Measurements from ENCODE around the gene ATP10A. TPM values are rescaled to one million over a fixed set of nuclear protein-coding genes. Genes with fewer than 3 reads are reported as not detected.

Gene ATP10A
- polyA plus RNA-seq, 1 of the 3 experiments (the other 2 are of a cell fraction): not detected

- no peak overlapping the region for H3K9ac ChIP-seq
- H3K4me1 ChIP-seq (ENCODE audit: control insufficient read depth in 1 of 2, insufficient read depth in 2 of 2, low read depth in 1 of 2, low read length in 1 of 2): peaks cover 0 to 3% of the 10 kb centered on the region in 2 experiments; a peak in 1 of 4 replicates
- no peak overlapping the region for H3K4me3 ChIP-seq (ENCODE audit: low read depth in 2 of 2, low read length in 1 of 2)
- no peaks in the 10 kb centered on the region for H3K27me3 ChIP-seq (ENCODE audit: insufficient read depth)
- no peaks in the 10 kb centered on the region for H3K36me3 ChIP-seq (replicated peaks in 1 of 2; ENCODE audit: control insufficient read depth in 1 of 2, insufficient read depth in 2 of 2, low read length in 1 of 2)
- no peaks in the 10 kb centered on the region for H3K9me2 ChIP-seq
- H3K27ac ChIP-seq (ENCODE audit: low read depth in 2 of 2, low read length in 1 of 2): no peak overlapping the region
- WGBS (ENCODE audit: low lambda C conversion rate): 55% methylated on average over 7 of the region's 7 CpGs
- no peak for DNase-seq
- no peaks in the 10 kb centered on the region for H3F3A ChIP-seq (replicated peaks; ENCODE audit: insufficient read depth)
- H2AFZ ChIP-seq (ENCODE audit: low read depth): no peak overlapping the region
- H3K79me2 ChIP-seq (ENCODE audit: insufficient read depth): no peaks in the 10 kb centered on the region
- TF ChIP-seq MEF2A (IDR thresholded peaks at IDR 0.05; ENCODE audit: borderline replicate concordance, low read depth) (no peak), RCOR1 (IDR thresholded peaks at IDR 0.05; ENCODE audit: low read length) (no peak), YY1 (IDR thresholded peaks at IDR 0.05; ENCODE audit: low read depth) (no peak), GABPA (IDR thresholded peaks at IDR 0.05; ENCODE audit: low read depth) (no peak), EZH2phosphoT487 (IDR thresholded peaks at IDR 0.05; ENCODE audit: borderline replicate concordance, low read depth) (no peak), RFX5 (IDR thresholded peaks at IDR 0.05; ENCODE audit: low read length) (no peak), SIN3A (IDR thresholded peaks at IDR 0.05; ENCODE audit: borderline replicate concordance, low read depth, low read length) (no peak)
- TF ChIP-seq, protein P1, sequence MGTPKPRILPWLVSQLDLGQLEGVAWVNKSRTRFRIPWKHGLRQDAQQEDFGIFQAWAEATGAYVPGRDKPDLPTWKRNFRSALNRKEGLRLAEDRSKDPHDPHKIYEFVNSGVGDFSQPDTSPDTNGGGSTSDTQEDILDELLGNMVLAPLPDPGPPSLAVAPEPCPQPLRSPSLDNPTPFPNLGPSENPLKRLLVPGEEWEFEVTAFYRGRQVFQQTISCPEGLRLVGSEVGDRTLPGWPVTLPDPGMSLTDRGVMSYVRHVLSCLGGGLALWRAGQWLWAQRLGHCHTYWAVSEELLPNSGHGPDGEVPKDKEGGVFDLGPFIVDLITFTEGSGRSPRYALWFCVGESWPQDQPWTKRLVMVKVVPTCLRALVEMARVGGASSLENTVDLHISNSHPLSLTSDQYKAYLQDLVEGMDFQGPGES (IDR thresholded peaks at IDR 0.05; ENCODE audit: low read depth, low read length): no peak
- TF ChIP-seq, protein P2, sequence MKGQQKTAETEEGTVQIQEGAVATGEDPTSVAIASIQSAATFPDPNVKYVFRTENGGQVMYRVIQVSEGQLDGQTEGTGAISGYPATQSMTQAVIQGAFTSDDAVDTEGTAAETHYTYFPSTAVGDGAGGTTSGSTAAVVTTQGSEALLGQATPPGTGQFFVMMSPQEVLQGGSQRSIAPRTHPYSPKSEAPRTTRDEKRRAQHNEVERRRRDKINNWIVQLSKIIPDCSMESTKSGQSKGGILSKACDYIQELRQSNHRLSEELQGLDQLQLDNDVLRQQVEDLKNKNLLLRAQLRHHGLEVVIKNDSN (IDR thresholded peaks at IDR 0.05; ENCODE audit: borderline replicate concordance, low read depth): no peak
- no peaks in the 10 kb centered on the region for H4K20me1 ChIP-seq (ENCODE audit: insufficient read depth)
- no peaks in the 10 kb centered on the region for H3K9me3 ChIP-seq
- ChIA-PET POLR2A (no interaction called here), CTCF (interaction anchor here (1.9 kb wide), 1 partner anchor 32 kb away, joined by 7 read pairs; no protein-coding TSS in a partner anchor)
- no peak overlapping the region for H3K4me2 ChIP-seq
These were observed 184.6 kb downstream of the ATP10A start for GRCh38 chr15:25678500-25678855.

DNA sequence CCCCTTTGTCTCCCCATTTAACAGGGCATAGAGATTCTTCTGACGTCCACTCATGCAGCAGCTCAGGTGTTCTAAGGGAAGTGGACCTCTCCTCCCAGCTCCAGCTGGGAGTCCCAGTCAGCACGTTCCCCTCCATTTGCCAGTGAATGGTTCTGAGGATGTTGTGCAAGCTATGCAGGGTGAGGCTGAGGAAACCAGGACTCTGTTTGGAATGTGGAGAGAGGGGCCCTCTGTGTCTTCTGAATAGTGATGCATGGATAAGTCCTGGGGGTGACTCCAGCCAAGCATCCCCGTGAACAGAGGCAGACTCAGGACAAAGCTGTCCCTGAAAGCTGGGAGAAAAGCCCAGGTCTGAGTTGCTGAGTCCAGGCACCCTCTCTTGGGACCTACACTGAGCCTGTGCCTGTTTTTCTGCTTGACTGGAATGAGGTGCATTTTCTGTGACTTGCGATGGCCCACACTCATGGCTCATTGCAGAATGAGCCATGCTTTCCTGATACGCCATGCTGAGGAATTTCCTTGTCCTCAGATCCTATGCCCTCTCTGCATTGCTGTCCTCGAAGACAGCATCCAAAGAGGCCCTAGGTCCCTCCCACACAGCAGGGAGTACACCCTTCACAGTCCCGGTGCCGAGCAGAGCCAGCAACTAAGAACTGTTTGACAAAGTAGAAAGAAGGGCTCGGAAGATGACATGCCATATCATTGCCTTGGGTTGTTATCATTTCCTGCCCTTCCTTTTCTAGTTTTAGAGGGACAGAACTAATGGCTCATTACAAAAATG, 185.2 kb downstream of the ATP10A start:
- H3K4me2 ChIP-seq: no peak overlapping the region
- H4K20me1 ChIP-seq (ENCODE audit: insufficient read depth): no peaks in the 10 kb centered on the region
- no peaks in the 10 kb centered on the region for H3K9me2 ChIP-seq
- TF ChIP-seq NFIC (IDR thresholded peaks at IDR 0.05; ENCODE audit: borderline replicate concordance) (no peak), POLR2AphosphoS5 (IDR thresholded peaks at IDR 0.05; ENCODE audit: low read depth, low read length) (no peak), MEF2A (IDR thresholded peaks at IDR 0.05; ENCODE audit: borderline replicate concordance, low read depth) (no peak), EZH2phosphoT487 (IDR thresholded peaks at IDR 0.05; ENCODE audit: borderline replicate concordance, low read depth) (no peak), RAD21 (IDR thresholded peaks at IDR 0.05; ENCODE audit: low read length) (no peak), TCF12 (IDR thresholded peaks at IDR 0.05) (no peak), SMC3 (IDR thresholded peaks at IDR 0.05; ENCODE audit: low read depth, low read length) (no peak), GABPA (IDR thresholded peaks at IDR 0.05; ENCODE audit: low read depth) (no peak), NRF1 (IDR thresholded peaks at IDR 0.05; ENCODE audit: low read depth, low read length) (no peak), TEAD4 (IDR thresholded peaks at IDR 0.05; ENCODE audit: borderline replicate concordance, insufficient read depth) (no peak)
- TF ChIP-seq, protein P3, sequence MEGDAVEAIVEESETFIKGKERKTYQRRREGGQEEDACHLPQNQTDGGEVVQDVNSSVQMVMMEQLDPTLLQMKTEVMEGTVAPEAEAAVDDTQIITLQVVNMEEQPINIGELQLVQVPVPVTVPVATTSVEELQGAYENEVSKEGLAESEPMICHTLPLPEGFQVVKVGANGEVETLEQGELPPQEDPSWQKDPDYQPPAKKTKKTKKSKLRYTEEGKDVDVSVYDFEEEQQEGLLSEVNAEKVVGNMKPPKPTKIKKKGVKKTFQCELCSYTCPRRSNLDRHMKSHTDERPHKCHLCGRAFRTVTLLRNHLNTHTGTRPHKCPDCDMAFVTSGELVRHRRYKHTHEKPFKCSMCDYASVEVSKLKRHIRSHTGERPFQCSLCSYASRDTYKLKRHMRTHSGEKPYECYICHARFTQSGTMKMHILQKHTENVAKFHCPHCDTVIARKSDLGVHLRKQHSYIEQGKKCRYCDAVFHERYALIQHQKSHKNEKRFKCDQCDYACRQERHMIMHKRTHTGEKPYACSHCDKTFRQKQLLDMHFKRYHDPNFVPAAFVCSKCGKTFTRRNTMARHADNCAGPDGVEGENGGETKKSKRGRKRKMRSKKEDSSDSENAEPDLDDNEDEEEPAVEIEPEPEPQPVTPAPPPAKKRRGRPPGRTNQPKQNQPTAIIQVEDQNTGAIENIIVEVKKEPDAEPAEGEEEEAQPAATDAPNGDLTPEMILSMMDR (IDR thresholded peaks at IDR 0.05): no peak
- TF ChIP-seq, protein P1 (IDR thresholded peaks at IDR 0.05; ENCODE audit: low read depth, low read length): no peak
- TF ChIP-seq, protein P4, sequence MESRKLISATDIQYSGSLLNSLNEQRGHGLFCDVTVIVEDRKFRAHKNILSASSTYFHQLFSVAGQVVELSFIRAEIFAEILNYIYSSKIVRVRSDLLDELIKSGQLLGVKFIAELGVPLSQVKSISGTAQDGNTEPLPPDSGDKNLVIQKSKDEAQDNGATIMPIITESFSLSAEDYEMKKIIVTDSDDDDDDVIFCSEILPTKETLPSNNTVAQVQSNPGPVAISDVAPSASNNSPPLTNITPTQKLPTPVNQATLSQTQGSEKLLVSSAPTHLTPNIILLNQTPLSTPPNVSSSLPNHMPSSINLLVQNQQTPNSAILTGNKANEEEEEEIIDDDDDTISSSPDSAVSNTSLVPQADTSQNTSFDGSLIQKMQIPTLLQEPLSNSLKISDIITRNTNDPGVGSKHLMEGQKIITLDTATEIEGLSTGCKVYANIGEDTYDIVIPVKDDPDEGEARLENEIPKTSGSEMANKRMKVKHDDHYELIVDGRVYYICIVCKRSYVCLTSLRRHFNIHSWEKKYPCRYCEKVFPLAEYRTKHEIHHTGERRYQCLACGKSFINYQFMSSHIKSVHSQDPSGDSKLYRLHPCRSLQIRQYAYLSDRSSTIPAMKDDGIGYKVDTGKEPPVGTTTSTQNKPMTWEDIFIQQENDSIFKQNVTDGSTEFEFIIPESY (IDR thresholded peaks at IDR 0.05; ENCODE audit: borderline replicate concordance, low read depth): no peak
- CTCF ChIA-PET: interaction anchor here (1.9 kb wide), 1 partner anchor 32 kb away, joined by 7 read pairs; no protein-coding TSS in a partner anchor
- no peak overlapping the region for H3K9ac ChIP-seq
- POLR2A ChIA-PET: no interaction called here
- H3K36me3 ChIP-seq (replicated peaks in 1 of 2; ENCODE audit: control insufficient read depth in 1 of 2, insufficient read depth in 2 of 2, low read length in 1 of 2): no peaks in the 10 kb centered on the region
- no peak for DNase-seq
- no peak overlapping the region for H2AFZ ChIP-seq (ENCODE audit: low read depth)
- H3K4me3 ChIP-seq (ENCODE audit: low read depth in 2 of 2, low read length in 1 of 2): no peak overlapping the region
- no peaks in the 10 kb centered on the region for H3K27me3 ChIP-seq (ENCODE audit: insufficient read depth)
- H3F3A ChIP-seq (replicated peaks; ENCODE audit: insufficient read depth): no peaks in the 10 kb centered on the region
- peaks cover 0 to 3% of the 10 kb centered on the region in 2 experiments; a peak in 1 of 4 replicates for H3K4me1 ChIP-seq (ENCODE audit: control insufficient read depth in 1 of 2, insufficient read depth in 2 of 2, low read depth in 1 of 2, low read length in 1 of 2)
- H3K79me2 ChIP-seq (ENCODE audit: insufficient read depth): no peaks in the 10 kb centered on the region
- no peaks in the 10 kb centered on the region for H3K9me3 ChIP-seq
- 51% methylated on average over 7 of the region's 9 CpGs for WGBS (ENCODE audit: low lambda C conversion rate)
- H3K27ac ChIP-seq (ENCODE audit: low read depth in 2 of 2, low read length in 1 of 2): no peak overlapping the region
